OCI-LY7 (cell line): ENCODE measurements around the gene FOXD3. TPM values are rescaled to one million over a fixed set of nuclear protein-coding genes. Genes with fewer than 3 reads are reported as not detected.
A peak's percentile ranks its signal among the peaks of the same experiment; 100 is the strongest.

ENCODE experiments used
- BruUV-seq: library from RNA; stranded (reverse); fragments of 400-500 nt; replicated peaks from 2 replicates; lab custom pipeline; 2021; lab: Mats Ljungman, UMichigan
- CTCF ChIA-PET: fragments of 300-600 bp; sonication (Branson Sonifier 250); formaldehyde crosslinking; loops from one replicate; lab custom pipeline; 2022; ENCODE audit warnings: antibody characterized with exemption; ENCODE audit not compliant: unreplicated experiment; lab: Charles Lee
- POLR2A ChIA-PET: fragments of 300-600 bp; sonication (Branson Sonifier 250); formaldehyde crosslinking; loops from one replicate; lab custom pipeline; 2022; ENCODE audit warnings: antibody characterized with exemption; lab: Charles Lee
- DNase-seq: peaks from one replicate; pipeline ENCODE4 v3.0.0-alpha.2; 2015; ENCODE audit warnings: low spot score
- H2AFZ ChIP-seq: fragments of 200-600 bp; sonication (generic), shearing (Covaris generic); 2 replicates; pipeline ENCODE4 v1.6.1; 2014; ENCODE audit warnings: mild to moderate bottlenecking, antibody characterized with exemption, low read length, moderate library complexity
- H3K27ac ChIP-seq: fragments of 200-600 bp; sonication (generic); 2 replicates; pipeline ENCODE4 v1.5.1; 2014; ENCODE audit warnings: mixed run types, low read depth, mild to moderate bottlenecking, moderate library complexity, low read length, inconsistent platforms; ENCODE audit not compliant: poor library complexity, severe bottlenecking
- H3K36me3 ChIP-seq: fragments of 200-600 bp; sonication (generic); 2 replicates; pipeline ENCODE4 v1.6.1; 2014; ENCODE audit warnings: mild to moderate bottlenecking, antibody characterized with exemption, low read length, moderate library complexity, mixed read lengths; ENCODE audit not compliant: insufficient read depth
- H3K4me1 ChIP-seq: fragments of 200-600 bp; sonication (generic); 2 replicates; pipeline ENCODE4 v1.5.1; 2014; ENCODE audit warnings: mild to moderate bottlenecking, low read length; ENCODE audit not compliant: insufficient read depth, poor library complexity, severe bottlenecking
- H3K4me2 ChIP-seq: fragments of 200-600 bp; sonication (generic); 2 replicates; pipeline ENCODE4 v1.6.1; 2014; ENCODE audit warnings: mild to moderate bottlenecking, low read length
- H3K4me3 ChIP-seq: fragments of 200-600 bp; sonication (generic); 2 replicates; pipeline ENCODE4 v1.5.1; 2014; ENCODE audit warnings: mild to moderate bottlenecking, low read depth, low read length; ENCODE audit not compliant: poor library complexity, severe bottlenecking
- H3K79me2 ChIP-seq: fragments of 200-600 bp; sonication (generic); 2 replicates; pipeline ENCODE4 v1.6.1; 2016; ENCODE audit warnings: low read depth, mild to moderate bottlenecking, low read length, moderate library complexity, mixed read lengths; ENCODE audit not compliant: insufficient read depth
- H3K9me2 ChIP-seq: fragments of 200-600 bp; sonication (generic); 2 replicates; pipeline ENCODE4 v1.6.1; 2016; ENCODE audit warnings: mild to moderate bottlenecking, low read length, mixed read lengths; ENCODE audit not compliant: insufficient read depth
- H3K9me3 ChIP-seq: fragments of 200-600 bp; sonication (generic); 2 replicates; pipeline ENCODE4 v1.6.1; 2014; ENCODE audit warnings: mild to moderate bottlenecking, mixed run types, low read length, mixed read lengths
- H4K20me1 ChIP-seq: fragments of 200-600 bp; sonication (generic); 2 replicates; pipeline ENCODE4 v1.6.1; 2014; ENCODE audit warnings: mild to moderate bottlenecking, antibody characterized with exemption, low read length, moderate library complexity, mixed read lengths; ENCODE audit not compliant: insufficient read depth
- CTCF ChIP-seq: fragments of 200-600 bp; sonication (generic); conservative IDR thresholded peaks from 2 replicates; pipeline ENCODE4 v1.5.1; 2014; ENCODE audit warnings: mild to moderate bottlenecking, antibody characterized with exemption, low read length, moderate library complexity, mixed read lengths
- EZH2phosphoT487 ChIP-seq: fragments of 200-600 bp; sonication (generic); IDR thresholded peaks from 2 replicates; pipeline ENCODE4 v1.6.1; 2018; ENCODE audit warnings: low read depth, borderline replicate concordance, mild to moderate bottlenecking, mixed run types, antibody characterized with exemption, low read length, moderate library complexity, mixed read lengths
- intact Hi-C: fragments of 100-400 bp; cut with micrococcal nuclease; formaldehyde crosslinking; loops from one replicate; pipeline ENCODE4 v1.10.0; 2022; ENCODE audit not compliant: unreplicated experiment
- total RNA-seq, 2 experiments: library from RNA; depleted of rRNA in 1 of 2; stranded (reverse); fragments of >200 nt in 1 of 2; shearing (Covaris generic) in 1 of 2; gene quantifications; 2 replicates each; pipeline ENCODE4 v1.2.3, GENCODE V29; 2014 to 2022

The FOXD3 gene
- total RNA-seq, 2 experiments from 2014 or later = 0.06 TPM; not detected in 1

GRCh38 chr1:63316984-63317816 lies 5.2 kb upstream of the FOXD3 start:
- Histone ChIP-seq H3K9me2 (no peaks in the 10 kb centered on the region), H2AFZ (peak overlapping the region; percentile 98), H3K36me3 (no peaks in the 10 kb centered on the region), H3K9me3 (no peaks in the 10 kb centered on the region), H3K79me2 (no peaks in the 10 kb centered on the region), H3K4me3 (peak overlapping the region; percentile 70), H3K4me2 (peak overlapping the region; percentile 95), H3K27ac (no peak overlapping the region), H3K4me1 (peaks cover 14% of the 10 kb centered on the region), H4K20me1 (no peaks in the 10 kb centered on the region)
- CTCF ChIA-PET = no interaction called here
- TF ChIP-seq EZH2phosphoT487 (no peak), CTCF (peak; percentile 79)
- POLR2A ChIA-PET = interaction anchor here (0.6 kb wide), 2 partner anchors 176 to 260 kb away, joined by 3 read pairs; no protein-coding TSS in a partner anchor
- DNase-seq = peak; percentile 86
- no TSS peak for BruUV-seq
- intact Hi-C loops = loop anchor here (1.0 to 2.0 kb wide), 2 partner anchors 124 to 206 kb away; partner anchors contain the start of genes EFCAB7 and ITGB3BP

GRCh38 chr1:63317817-63318152 lies 4.6 kb upstream of the FOXD3 start:
- H3K4me2 ChIP-seq = peak overlapping the region; percentile 95
- POLR2A ChIA-PET = interaction anchor here (0.6 kb wide), 2 partner anchors 176 to 260 kb away, joined by 3 read pairs; no protein-coding TSS in a partner anchor
- H3K27ac ChIP-seq = no peak overlapping the region
- peak overlapping the region; percentile 98 for H2AFZ ChIP-seq
- DNase-seq = no peak
- peaks cover 14% of the 10 kb centered on the region for H3K4me1 ChIP-seq
- no TSS peak for BruUV-seq
- intact Hi-C loops = loop anchor here (1.0 to 2.0 kb wide), 2 partner anchors 123 to 206 kb away; partner anchors contain the start of genes EFCAB7 and ITGB3BP
- CTCF ChIA-PET = no interaction called here
- H3K79me2 ChIP-seq = no peaks in the 10 kb centered on the region
- TF ChIP-seq CTCF (no peak), EZH2phosphoT487 (no peak)
- H3K9me2 ChIP-seq = no peaks in the 10 kb centered on the region
- no peaks in the 10 kb centered on the region for H4K20me1 ChIP-seq
- H3K36me3 ChIP-seq = no peaks in the 10 kb centered on the region
- H3K4me3 ChIP-seq = peak overlapping the region; percentile 70
- H3K9me3 ChIP-seq = no peaks in the 10 kb centered on the region
